SH-SY5Y (cell line): Measurements from ENCODE around the gene SLC35A4.

Source experiments
- GATA2 ChIP-seq: IDR thresholded peaks from 2 replicates; pipeline ENCODE4 v1.6.1; 2011; ENCODE audit warnings: mild to moderate bottlenecking, low read depth, low read length
- GATA3 ChIP-seq: IDR thresholded peaks from 2 replicates; pipeline ENCODE4 v1.6.1; 2011; ENCODE audit warnings: low read depth, mild to moderate bottlenecking, low read length, moderate library complexity

GRCh38 chr5:140553657-140554056 lies 11.0 kb upstream of the SLC35A4 start:
- no peak for TF ChIP-seq GATA2
- no peak for TF ChIP-seq GATA3
